SK-N-MC (cell line): Measurements from ENCODE around the gene SCYL3.

Experiments
- DNase-seq: peaks from one replicate; pipeline ENCODE4 v3.0.0-alpha.2; 2011; ENCODE audit warnings: low read depth, low spot score
- H3K27ac ChIP-seq: fragments of 200-600 bp; sonication (generic); 2 replicates; pipeline ENCODE4 v1.5.1; 2016; ENCODE audit warnings: mixed run types
- H3K36me3 ChIP-seq: fragments of 200-600 bp; sonication (generic); 2 replicates; pipeline ENCODE4 v1.6.1; 2017; ENCODE audit warnings: antibody characterized with exemption, low read length, mixed read lengths; ENCODE audit not compliant: insufficient read depth
- H3K4me3 ChIP-seq: fragments of 200-600 bp; sonication (generic); 2 replicates; pipeline ENCODE4 v1.5.1; 2016
- H3K9ac ChIP-seq: fragments of 200-600 bp; sonication (generic); 2 replicates; pipeline ENCODE4 v1.8.0; 2017; ENCODE audit warnings: mixed run types, mixed read lengths; ENCODE audit not compliant: insufficient read length
- H3K9me3 ChIP-seq: fragments of 200-600 bp; sonication (generic); 2 replicates; pipeline ENCODE4 v1.6.1; 2017; ENCODE audit warnings: low read depth, mild to moderate bottlenecking, antibody characterized with exemption, low read length, moderate library complexity, mixed read lengths
- EZH2 ChIP-seq: fragments of 200-600 bp; sonication (generic); IDR thresholded peaks from one replicate; pipeline ENCODE4 v1.6.1; 2017; ENCODE audit warnings: antibody characterized with exemption
- FOXP2 ChIP-seq: optimal IDR thresholded peaks from 2 replicates; pipeline ENCODE3; 2011; ENCODE audit warnings: mild to moderate bottlenecking, moderate library complexity; ENCODE audit not compliant: insufficient read depth; ENCODE audit errors: extremely low read length, control extremely low read depth
- POLR2AphosphoS5 ChIP-seq: IDR thresholded peaks from 2 replicates; pipeline ENCODE4 v1.6.1; 2012; ENCODE audit warnings: mild to moderate bottlenecking, low read depth, low read length, borderline replicate concordance

Gene SCYL3

GRCh38 chr1:169849346-169850022, 44.2 kb downstream of the SCYL3 start:
- Histone ChIP-seq H3K36me3 (peaks cover 85% of the 10 kb centered on the region), H3K27ac (no peak overlapping the region), H3K9me3 (no peaks in the 10 kb centered on the region), H3K4me3 (no peak overlapping the region), H3K9ac (no peak overlapping the region)
- TF ChIP-seq FOXP2 (no peak), EZH2 (no peak), POLR2AphosphoS5 (no peak)
- DNase-seq, result no peak

- DNase-seq, result no peak
- no peak for TF ChIP-seq POLR2AphosphoS5
- no peak for TF ChIP-seq FOXP2
- TF ChIP-seq EZH2, result no peak
- Histone ChIP-seq H3K9ac (no peak overlapping the region), H3K27ac (no peak overlapping the region), H3K9me3 (no peaks in the 10 kb centered on the region), H3K4me3 (no peak overlapping the region), H3K36me3 (peaks cover 80% of the 10 kb centered on the region)
Observed at GRCh38 chr1:169848456-169848855, 45.2 kb downstream of the SCYL3 start.

GRCh38 chr1:169844941-169845608, 48.6 kb downstream of the SCYL3 start:
- H3K36me3 ChIP-seq, result peaks cover 77% of the 10 kb centered on the region
- H3K9ac ChIP-seq, result no peak overlapping the region
- no peak overlapping the region for H3K4me3 ChIP-seq
- no peak overlapping the region for H3K27ac ChIP-seq
- no peak for DNase-seq
- TF ChIP-seq FOXP2 (no peak), EZH2 (no peak), POLR2AphosphoS5 (no peak)
- no peaks in the 10 kb centered on the region for H3K9me3 ChIP-seq

GRCh38 chr1:169838942-169839341, 54.8 kb downstream of the SCYL3 start:
- Histone ChIP-seq H3K4me3 (no peak overlapping the region), H3K9ac (no peak overlapping the region), H3K27ac (no peak overlapping the region), H3K9me3 (no peaks in the 10 kb centered on the region), H3K36me3 (peaks cover 65% of the 10 kb centered on the region)
- no peak for DNase-seq
- TF ChIP-seq EZH2 (no peak), POLR2AphosphoS5 (no peak), FOXP2 (no peak)

GRCh38 chr1:169836198-169836597, 57.5 kb downstream of the SCYL3 start:
- Histone ChIP-seq H3K36me3 (peaks cover 62% of the 10 kb centered on the region), H3K9me3 (no peaks in the 10 kb centered on the region), H3K27ac (no peak overlapping the region), H3K4me3 (no peak overlapping the region), H3K9ac (no peak overlapping the region)
- DNase-seq, result no peak
- TF ChIP-seq EZH2, result no peak
- TF ChIP-seq FOXP2, result no peak
- no peak for TF ChIP-seq POLR2AphosphoS5

GRCh38 chr1:169835647-169836046, 58.0 kb downstream of the SCYL3 start:
- TF ChIP-seq FOXP2 (no peak), POLR2AphosphoS5 (no peak), EZH2 (no peak)
- Histone ChIP-seq H3K4me3 (no peak overlapping the region), H3K27ac (no peak overlapping the region), H3K9me3 (no peaks in the 10 kb centered on the region), H3K9ac (no peak overlapping the region), H3K36me3 (peaks cover 62% of the 10 kb centered on the region)
- no peak for DNase-seq

GRCh38 chr1:169834869-169835268, 58.8 kb downstream of the SCYL3 start:
- peaks cover 61% of the 10 kb centered on the region for H3K36me3 ChIP-seq
- no peak overlapping the region for H3K9ac ChIP-seq
- no peaks in the 10 kb centered on the region for H3K9me3 ChIP-seq
- no peak for DNase-seq
- no peak overlapping the region for H3K27ac ChIP-seq
- no peak overlapping the region for H3K4me3 ChIP-seq
- no peak for TF ChIP-seq POLR2AphosphoS5
- TF ChIP-seq FOXP2, result no peak
- no peak for TF ChIP-seq EZH2

- TF ChIP-seq POLR2AphosphoS5 (no peak), EZH2 (no peak)
- Histone ChIP-seq H3K4me3 (no peak overlapping the region), H3K9me3 (no peaks in the 10 kb centered on the region), H3K27ac (no peak overlapping the region), H3K36me3 (peaks cover 60% of the 10 kb centered on the region), H3K9ac (no peak overlapping the region)
- DNase-seq, result no peak
Observed at GRCh38 chr1:169833179-169833901, 60.4 kb downstream of the SCYL3 start.
